Small intestine (tissue), 16 donors: ENCODE data around the gene OR52A5. TPM values are rescaled to one million over a fixed set of nuclear protein-coding genes. Genes with fewer than 3 reads are reported as not detected.
"Not testable (repeated sequence)": the region's sequence is repeated elsewhere in the genome, so short reads cannot be mapped to it uniquely, and the experiment has no call there.

Source experiments
- DNase-seq, 2 donors: peaks; one replicate each; pipeline versions ENCODE4 v3.0.0 to v3.0.0-alpha.2; 2013
- FAIRE-seq: peaks from 2 replicates; lab custom pipeline; 2012; peaks lifted over from hg19 to GRCh38; lab: Jason Lieb, UNC
- H3K27ac ChIP-seq, 3 donors: one replicate each; pipeline ENCODE4 v1.5.1; 2013; ENCODE audit warnings: low read length in 2 of 3, mild to moderate bottlenecking in 2 of 3, control low read depth in 1 of 3, inconsistent platforms in 1 of 3, low read depth in 1 of 3, moderate library complexity in 1 of 3
- H3K27me3 ChIP-seq, 3 donors: one replicate each; pipeline ENCODE4 v1.6.1; 2013; ENCODE audit warnings: low read length in 3 of 3, inconsistent platforms in 1 of 3; ENCODE audit not compliant: control insufficient read depth in 3 of 3, insufficient read depth in 3 of 3
- H3K36me3 ChIP-seq, 3 donors: one replicate each; pipeline ENCODE4 v1.6.1; 2013; ENCODE audit warnings: low read length in 3 of 3, inconsistent platforms in 1 of 3, low read depth in 1 of 3, mild to moderate bottlenecking in 1 of 3, moderate library complexity in 1 of 3; ENCODE audit not compliant: control insufficient read depth in 3 of 3, insufficient read depth in 2 of 3
- H3K4me1 ChIP-seq, 3 donors: one replicate each; pipeline ENCODE4 v1.6.1; 2013; ENCODE audit warnings: low read length in 2 of 3, inconsistent platforms in 1 of 3, low read depth in 1 of 3, mild to moderate bottlenecking in 1 of 3, moderate library complexity in 1 of 3; ENCODE audit not compliant: control insufficient read depth in 3 of 3, insufficient read depth in 2 of 3
- H3K4me3 ChIP-seq, 3 donors: one replicate each; pipeline ENCODE4 v1.5.1; 2013; ENCODE audit warnings: low read length in 3 of 3, control low read depth in 1 of 3, inconsistent platforms in 1 of 3, low read depth in 1 of 3, mild to moderate bottlenecking in 1 of 3, moderate library complexity in 1 of 3
- H3K9me3 ChIP-seq, 2 donors: one replicate each; pipeline ENCODE4 v1.6.1; 2013; ENCODE audit warnings: low read depth in 1 of 2, low read length in 1 of 2; ENCODE audit not compliant: control insufficient read depth in 2 of 2, insufficient read depth in 1 of 2
- WGBS, 3 donors: extraction: QIAGEN DNeasy Blood & Tissue Kit; methylation state at CpG; one replicate each; pipeline ENCODE4 v1.1.7; 2013; 5-methylcytosine and 5-hydroxymethylcytosine counted together
- long read RNA-seq, 10 donors: transcript quantifications; one replicate each; lab custom pipeline, GENCODE V29; 2026
- polyA plus RNA-seq, 4 donors: library from polyadenylated mRNA; stranded (reverse) in 3 of 4; unstranded in 1 of 4; fragments of 200-250 nt in 3 of 4; fragments of 120-200 nt in 1 of 4; gene quantifications; one replicate each; pipeline versions ENCODE4 v1.2.1 to v1.2.3, GENCODE V29; 2013
- donor health status: healthy with polysubstance abuse.
- donor health status: control.
- donor health status: control.
- donor health status: Bipolar disorder and iron deficiency.
- donor health status: healthy.

The OR52A5 gene
- not detected for polyA plus RNA-seq
- long read RNA-seq, donor 1, result 0 reads
- long read RNA-seq, donor 2, result 0 reads
- long read RNA-seq, donor 3, result 0 reads
- long read RNA-seq, donor 4, result 0 reads
- long read RNA-seq, donor 5, result 0 reads
- long read RNA-seq, donor 6, result 0 reads
- long read RNA-seq, donor 7, result 0 reads
- long read RNA-seq, donor 8, result 0 reads
- long read RNA-seq, donor 9, result 0 reads
- long read RNA-seq, donor 10, result 0 reads

DNA sequence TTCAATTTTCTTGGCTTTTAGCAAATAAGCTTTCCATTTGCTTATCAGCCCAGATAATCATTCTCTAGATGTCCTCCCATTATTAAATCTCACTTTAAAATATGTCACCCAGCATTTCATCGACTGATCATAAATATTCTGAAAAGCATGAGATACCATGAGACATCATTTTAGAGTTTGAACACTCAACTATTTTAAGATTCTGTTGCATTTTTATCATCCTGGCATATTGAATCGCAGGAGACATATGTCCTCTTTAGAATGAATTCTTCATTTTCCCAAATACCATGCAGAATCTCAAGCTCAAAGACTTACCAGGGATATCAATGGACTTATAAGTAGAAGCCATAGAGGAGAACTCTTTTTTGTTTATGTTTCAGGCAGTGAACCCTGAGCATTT lies at the start of gene OR52A5:
Gene OR52A5 (minus strand): TSS at position 361 of the 400 bp plus-strand sequence. CDS start 5,714 bp downstream, outside the sequence.
- no peak for DNase-seq
- FAIRE-seq, result no peak
- no peaks in the 10 kb centered on the region for H3K36me3 ChIP-seq
- no peaks in the 10 kb centered on the region for H3K4me1 ChIP-seq
- 84 to 87% (median 86%) methylated on average over 2 of the region's 2 CpGs for WGBS, 3 donors
- no peaks in the 10 kb centered on the region for H3K9me3 ChIP-seq
- no peak within 1 kb of the TSS for H3K27ac ChIP-seq
- H3K27me3 ChIP-seq, result no peaks in the 10 kb centered on the region
- no peak within 1 kb of the TSS for H3K4me3 ChIP-seq

DNA sequence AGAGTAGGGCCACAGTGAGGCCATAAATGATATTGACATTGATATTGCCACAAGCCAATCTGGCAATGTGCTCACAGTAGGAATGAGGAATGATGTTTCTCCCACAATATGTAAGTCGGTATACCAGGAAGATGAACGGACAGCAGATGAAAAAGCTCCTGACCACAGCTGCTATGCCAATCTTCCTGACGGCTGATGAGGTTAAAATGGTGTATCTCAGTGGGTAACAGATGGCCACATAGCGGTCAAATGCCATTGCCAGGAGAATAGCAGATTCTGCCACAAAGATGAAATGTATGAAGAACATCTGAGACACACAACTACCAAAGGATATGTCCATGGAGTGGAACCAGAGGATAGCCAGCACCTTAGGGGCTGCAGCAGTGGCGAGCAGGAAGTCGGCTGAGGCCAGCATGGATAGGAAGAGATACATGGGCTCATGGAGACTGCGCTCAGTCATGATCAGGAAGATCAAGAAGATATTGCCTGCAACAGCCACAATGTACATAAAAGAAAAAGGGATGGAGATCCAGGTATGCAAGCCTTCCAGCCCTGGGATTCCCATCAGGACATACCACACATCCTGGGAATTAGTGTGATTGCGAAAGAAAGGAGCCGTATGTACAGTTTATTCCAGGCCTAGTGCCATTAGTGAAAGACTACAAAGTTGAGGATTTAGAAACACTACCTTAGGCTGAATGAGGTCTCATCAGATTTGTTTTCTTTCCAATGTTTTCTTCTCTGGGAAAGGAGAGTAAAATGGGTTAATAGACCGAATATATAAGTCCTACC lies 40.1 kb upstream of the OR52A5 start:
- H3K27me3 ChIP-seq, result no peaks in the 10 kb centered on the region
- H3K4me3 ChIP-seq, result no peak overlapping the region
- no peaks in the 10 kb centered on the region for H3K9me3 ChIP-seq
- DNase-seq (no peak), FAIRE-seq (no peak)
- 80 to 87% (median 82%) methylated on average over 10 of the region's 10 CpGs for WGBS, 3 donors
- no peaks in the 10 kb centered on the region for H3K36me3 ChIP-seq
- no peak overlapping the region for H3K27ac ChIP-seq
- H3K4me1 ChIP-seq, result no peaks in the 10 kb centered on the region

GRCh38 chr11:5174934-5175333 lies 36.8 kb upstream of the OR52A5 start:
- 88 to 96% (median 95%) methylated on average over 7 of the region's 7 CpGs for WGBS, 3 donors
- Histone ChIP-seq H3K4me3 (no peak overlapping the region), H3K27ac (no peak overlapping the region), H3K4me1 (no peaks in the 10 kb centered on the region), H3K27me3 (no peaks in the 10 kb centered on the region), H3K9me3 (no peaks in the 10 kb centered on the region), H3K36me3 (no peaks in the 10 kb centered on the region)
- FAIRE-seq, result no peak
- no peak for DNase-seq

DNA sequence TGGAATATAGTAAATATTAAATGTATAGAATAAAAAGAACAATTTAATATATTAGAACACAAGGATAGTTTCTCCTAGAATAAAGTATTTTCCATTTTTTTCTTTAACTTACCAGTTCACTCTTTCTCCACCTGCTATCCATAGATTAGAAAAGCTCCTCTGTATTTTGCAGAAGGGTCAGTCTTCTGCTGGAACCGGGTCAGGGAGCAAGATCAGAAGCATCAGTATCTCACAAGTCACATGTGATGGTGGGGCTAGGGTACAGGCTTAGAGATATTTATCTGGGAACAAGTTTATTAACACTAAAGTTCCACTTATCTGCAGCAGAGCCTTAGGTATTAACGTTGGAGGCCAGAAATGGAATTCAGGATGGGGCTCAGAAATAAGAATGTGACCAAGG lies 33.7 kb upstream of the OR52A5 start:
- DNase-seq (no peak), FAIRE-seq (no peak)
- H3K36me3 ChIP-seq, result no peaks in the 10 kb centered on the region
- no peaks in the 10 kb centered on the region for H3K9me3 ChIP-seq
- no peaks in the 10 kb centered on the region for H3K4me1 ChIP-seq
- H3K4me3 ChIP-seq, result no peak overlapping the region
- H3K27me3 ChIP-seq, result no peaks in the 10 kb centered on the region
- H3K27ac ChIP-seq, result no peak overlapping the region
- WGBS, 3 donors, result 48 to 65% (median 51%) methylated on average over 2 of the region's 2 CpGs

DNA sequence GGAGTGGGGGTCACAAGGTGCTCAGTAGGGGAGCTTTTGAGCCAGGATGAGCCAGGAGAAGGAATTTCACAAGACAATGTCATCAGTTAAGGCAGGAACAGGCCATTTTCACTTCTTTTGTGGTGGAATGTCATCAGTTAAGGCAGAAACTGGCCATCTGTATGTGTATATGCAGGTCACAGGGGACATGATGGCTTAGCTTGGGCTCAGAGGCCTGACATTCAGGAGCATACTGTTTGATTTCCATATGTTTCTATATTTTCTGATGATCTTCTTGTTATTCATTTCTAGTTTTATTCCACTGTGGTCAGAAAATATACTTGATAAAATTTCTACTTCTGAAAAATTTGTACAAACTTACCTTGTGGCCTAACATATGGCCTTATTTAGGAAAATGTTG lies 27.7 kb upstream of the OR52A5 start:
- FAIRE-seq, H3K4me3 ChIP-seq, H3K27ac ChIP-seq, DNase-seq, H3K27me3 ChIP-seq, H3K9me3 ChIP-seq, H3K36me3 ChIP-seq, H3K4me1 ChIP-seq: not testable (repeated sequence)

DNA sequence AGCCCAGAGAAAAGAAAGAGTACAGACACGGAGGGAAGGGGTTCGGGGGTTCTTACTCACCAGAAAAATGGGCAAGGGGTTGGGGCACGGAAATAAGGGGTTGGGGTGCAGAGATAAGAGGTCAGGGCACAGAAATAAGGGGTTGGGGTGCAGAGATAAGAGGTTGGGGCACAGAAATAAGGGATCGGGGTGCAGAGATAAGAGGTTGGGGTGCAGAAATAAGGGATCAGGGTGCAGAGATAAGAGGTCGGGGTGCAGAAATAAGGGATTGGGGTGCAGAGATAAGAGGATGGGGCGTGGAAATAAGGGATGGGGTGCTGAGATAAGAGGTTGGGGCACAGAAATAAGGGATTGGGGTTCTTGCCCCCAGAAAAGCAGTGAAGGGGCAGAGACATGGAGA lies 26.7 kb upstream of the OR52A5 start:
- FAIRE-seq, H3K27ac ChIP-seq, H3K9me3 ChIP-seq, DNase-seq, H3K4me3 ChIP-seq, H3K27me3 ChIP-seq, H3K4me1 ChIP-seq, H3K36me3 ChIP-seq: not testable (repeated sequence)
- WGBS, 3 donors, result 37 to 61% (median 49%) methylated on average over 6 of the region's 6 CpGs

DNA sequence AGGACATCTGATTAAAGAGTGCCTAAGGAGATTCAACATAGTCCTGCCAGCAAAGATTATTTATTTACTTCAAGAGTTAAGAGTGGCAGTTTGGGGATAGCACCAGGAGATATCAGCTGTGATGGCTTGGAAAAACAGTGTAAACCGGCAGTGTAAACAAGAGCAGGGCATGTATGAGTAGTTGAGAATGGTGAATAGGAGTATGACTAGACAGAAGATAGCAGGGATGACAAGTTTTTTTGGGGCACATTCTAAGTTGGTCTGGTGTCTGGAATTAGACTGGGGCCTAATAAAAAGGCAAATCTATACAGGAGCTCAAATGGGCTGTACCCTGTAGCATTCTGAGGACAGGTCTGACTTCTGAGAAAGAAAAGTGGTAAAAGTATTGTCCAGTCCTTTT lies 22.9 kb upstream of the OR52A5 start:
- not testable (repeated sequence) for H3K4me3 ChIP-seq, H3K4me1 ChIP-seq, FAIRE-seq, H3K9me3 ChIP-seq, H3K27me3 ChIP-seq, H3K36me3 ChIP-seq, H3K27ac ChIP-seq, DNase-seq
- WGBS, 3 donors, result no CpG with 5 or more reads among the region's 1 CpG

- not testable (repeated sequence) for H3K4me1 ChIP-seq, H3K9me3 ChIP-seq, DNase-seq, FAIRE-seq, H3K36me3 ChIP-seq, H3K4me3 ChIP-seq, H3K27me3 ChIP-seq, H3K27ac ChIP-seq
- WGBS, 3 donors, result 71 to 83% (median 80%) methylated on average over 4 of the region's 4 CpGs
Measured at GRCh38 chr11:5160217-5160616, 22.1 kb upstream of the OR52A5 start.
